ENCODE measurements around the gene TPPP3.
"Not testable (repeated sequence)": the region's sequence is repeated elsewhere in the genome, so short reads cannot be mapped to it uniquely, and the experiment has no call there.

The TPPP3 gene

GRCh38 chr16:67419502-67419901, 26.2 kb upstream of the TPPP3 start:
- no peaks in the 10 kb centered on the region for H3K79me1 ChIP-seq (ENCODE audit: low read length)
- H4K8ac ChIP-seq (ENCODE audit: low read depth, low read length), result no peak overlapping the region
- H3K4me2 ChIP-seq (ENCODE audit: low read length), result no peak overlapping the region
- H3K4ac ChIP-seq (ENCODE audit: low read depth, low read length), result no peak overlapping the region
- H3K27ac ChIP-seq (ENCODE audit: low read depth, low read length), result no peak overlapping the region
- no peaks in the 10 kb centered on the region for H3K36me3 ChIP-seq (ENCODE audit: control insufficient read depth, insufficient read depth, low read length)
- no peak overlapping the region for H3K4me3 ChIP-seq (ENCODE audit: low read length)
- H3K9ac ChIP-seq (ENCODE audit: low read length), result no peak overlapping the region
- H3K18ac ChIP-seq (ENCODE audit: low read length), result no peak overlapping the region
- H3K56ac ChIP-seq (ENCODE audit: low read length), result no peak overlapping the region
- WGBS (ENCODE audit: extremely low coverage, insufficient coverage, low lambda C conversion rate), result no CpG with 5 or more reads among the region's 3 CpGs
- H4K5ac ChIP-seq (ENCODE audit: low read length), result no peak overlapping the region
- H3K23ac ChIP-seq (ENCODE audit: low read length), result no peak overlapping the region
- no peak overlapping the region for H2BK120ac ChIP-seq (ENCODE audit: low read depth, low read length)
- H3K4me1 ChIP-seq (ENCODE audit: control insufficient read depth, low read depth, low read length), result peaks cover 7% of the 10 kb centered on the region
- H2BK5ac ChIP-seq (ENCODE audit: low read length), result no peak overlapping the region
- H2AK5ac ChIP-seq (ENCODE audit: low read length), result no peak overlapping the region
- H3K79me2 ChIP-seq (ENCODE audit: control insufficient read depth, insufficient read depth, low read length), result no peaks in the 10 kb centered on the region
- H2BK15ac ChIP-seq (replicated peaks; ENCODE audit: low read depth), result no peak overlapping the region
- DNase-seq, result no peak
- no peaks in the 10 kb centered on the region for H3K27me3 ChIP-seq (ENCODE audit: insufficient read depth, low read length, poor library complexity)

DNA sequence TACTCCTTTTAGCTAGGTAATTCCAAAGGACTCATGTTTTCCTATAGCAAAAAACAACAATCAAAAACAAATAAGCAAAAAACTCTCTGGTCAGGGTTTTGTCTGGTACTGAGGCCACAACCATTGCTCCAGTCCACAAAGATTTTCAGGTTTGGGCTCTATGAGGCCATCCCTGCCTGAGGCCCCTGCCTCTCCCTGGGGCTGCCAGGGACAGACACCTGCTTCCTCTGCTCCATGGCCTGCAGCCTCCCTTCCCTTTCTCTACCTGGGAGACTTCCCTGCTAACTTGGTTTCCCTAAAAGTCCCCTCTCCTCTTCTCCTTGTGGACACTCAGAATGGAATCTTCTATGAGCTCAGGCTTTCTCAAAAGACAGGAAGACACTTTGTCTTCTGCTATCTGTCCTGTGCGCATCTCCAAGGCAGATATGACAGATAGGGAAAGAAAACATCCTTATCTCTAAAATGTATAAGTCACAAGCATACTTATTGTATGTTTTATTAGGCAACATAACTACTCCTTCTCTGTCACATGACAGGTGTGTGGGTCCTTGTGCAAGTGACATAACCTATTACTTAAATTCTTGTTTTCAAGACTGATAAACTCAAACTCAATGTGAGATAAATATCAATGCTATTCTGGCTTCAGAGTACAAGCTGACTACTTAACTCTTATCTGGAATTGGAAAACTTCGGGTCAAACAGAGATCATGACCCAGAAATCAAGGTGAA, 24.2 kb upstream of the TPPP3 start:
- Histone ChIP-seq H2BK5ac (ENCODE audit: low read length) (no peak overlapping the region), H3K79me1 (ENCODE audit: low read length) (no peaks in the 10 kb centered on the region), H3K27me3 (ENCODE audit: insufficient read depth, low read length, poor library complexity) (no peaks in the 10 kb centered on the region), H3K9ac (ENCODE audit: low read length) (no peak overlapping the region), H4K8ac (ENCODE audit: low read depth, low read length) (no peak overlapping the region), H3K56ac (ENCODE audit: low read length) (no peak overlapping the region), H2BK120ac (ENCODE audit: low read depth, low read length) (no peak overlapping the region), H3K4me3 (ENCODE audit: low read length) (no peak overlapping the region), H3K18ac (ENCODE audit: low read length) (no peak overlapping the region), H3K4me2 (ENCODE audit: low read length) (no peak overlapping the region), H3K36me3 (ENCODE audit: control insufficient read depth, insufficient read depth, low read length) (no peaks in the 10 kb centered on the region), H2BK15ac (replicated peaks; ENCODE audit: low read depth) (no peak overlapping the region), H3K79me2 (ENCODE audit: control insufficient read depth, insufficient read depth, low read length) (no peaks in the 10 kb centered on the region), H4K5ac (ENCODE audit: low read length) (no peak overlapping the region), H3K23ac (ENCODE audit: low read length) (no peak overlapping the region), H3K4me1 (ENCODE audit: control insufficient read depth, low read depth, low read length) (no peaks in the 10 kb centered on the region), H3K4ac (ENCODE audit: low read depth, low read length) (no peak overlapping the region), H3K27ac (ENCODE audit: low read depth, low read length) (no peak overlapping the region), H2AK5ac (ENCODE audit: low read length) (no peak overlapping the region)
- no CpG with 5 or more reads among the region's 2 CpGs for WGBS (ENCODE audit: extremely low coverage, insufficient coverage, low lambda C conversion rate)
- DNase-seq, result no peak

DNA sequence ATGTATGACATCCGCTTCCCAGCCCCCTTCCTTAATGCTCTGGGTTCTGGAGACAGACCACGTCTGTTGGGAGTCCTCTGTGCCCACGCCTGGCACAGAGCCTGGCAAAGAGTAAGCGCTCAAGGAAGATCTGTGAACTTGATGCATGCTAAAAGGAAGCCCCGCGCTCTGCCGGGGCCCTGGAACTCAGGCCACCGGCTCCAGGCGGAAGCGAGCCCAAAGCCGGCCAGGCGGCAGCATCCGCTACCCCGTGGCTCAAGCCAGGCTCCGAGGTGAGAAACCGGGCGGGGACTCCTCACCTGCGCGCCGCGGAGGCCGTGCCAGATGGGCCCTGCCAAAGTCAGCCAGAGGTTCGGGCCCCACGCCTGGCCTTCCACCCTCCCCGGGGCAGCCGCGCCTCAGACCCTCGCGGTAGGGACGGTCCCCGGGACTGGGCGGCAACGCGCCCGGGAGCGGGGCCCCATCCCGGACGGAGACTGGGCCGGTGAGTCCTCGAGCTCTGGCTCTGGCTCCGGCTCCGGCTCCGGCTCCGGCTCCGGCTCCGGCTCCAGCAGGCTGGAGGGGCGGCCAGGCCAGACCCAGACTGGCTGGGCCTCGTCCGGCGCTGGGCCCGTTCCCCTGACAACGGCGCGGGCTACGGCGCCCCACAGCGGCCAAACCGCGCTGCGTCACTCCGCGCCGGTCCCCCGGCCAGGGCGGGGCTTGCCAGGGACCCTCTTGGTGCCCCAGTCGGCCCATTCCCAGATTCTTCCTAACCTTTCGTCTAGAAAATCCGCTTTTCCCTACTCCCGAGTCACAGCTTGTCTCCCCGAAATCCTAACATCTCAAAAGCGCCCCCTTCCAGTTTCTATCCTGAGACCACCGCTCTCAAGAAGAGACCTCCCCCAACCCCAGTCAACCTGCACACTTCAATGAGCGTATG, 22.8 kb upstream of the TPPP3 start, which contains the start of gene ZDHHC1:
Gene ZDHHC1 (minus strand): TSS at position 606 of the 922 bp plus-strand sequence. CDS start 8,702 bp downstream, outside the sequence.
- Histone ChIP-seq H4K8ac (ENCODE audit: low read depth, low read length) (peak within 1 kb of the TSS; percentile 7), H2AK5ac (ENCODE audit: low read length) (no peak within 1 kb of the TSS), H3K23ac (ENCODE audit: low read length) (no peak within 1 kb of the TSS), H3K4me3 (ENCODE audit: low read length) (peak within 1 kb of the TSS; percentile 0), H3K4me2 (ENCODE audit: low read length) (peak within 1 kb of the TSS; percentile 37), H3K27ac (ENCODE audit: low read depth, low read length) (no peak within 1 kb of the TSS), H3K4ac (ENCODE audit: low read depth, low read length) (peak within 1 kb of the TSS; percentile 63), H3K36me3 (ENCODE audit: control insufficient read depth, insufficient read depth, low read length) (no peaks in the 10 kb centered on the region), H3K18ac (ENCODE audit: low read length) (peak within 1 kb of the TSS; percentile 81), H3K79me1 (ENCODE audit: low read length) (no peaks in the 10 kb centered on the region), H2BK5ac (ENCODE audit: low read length) (no peak within 1 kb of the TSS), H2BK15ac (replicated peaks; ENCODE audit: low read depth) (no peak within 1 kb of the TSS), H3K4me1 (ENCODE audit: control insufficient read depth, low read depth, low read length) (no peaks in the 10 kb centered on the region), H4K5ac (ENCODE audit: low read length) (no peak within 1 kb of the TSS), H3K79me2 (ENCODE audit: control insufficient read depth, insufficient read depth, low read length) (no peaks in the 10 kb centered on the region), H2BK120ac (ENCODE audit: low read depth, low read length) (no peak within 1 kb of the TSS), H3K27me3 (ENCODE audit: insufficient read depth, low read length, poor library complexity) (no peaks in the 10 kb centered on the region), H3K56ac (ENCODE audit: low read length) (peak within 1 kb of the TSS; percentile 73), H3K9ac (ENCODE audit: low read length) (peak within 1 kb of the TSS; percentile 80)
- DNase-seq, result peak; percentile 83
- no CpG with 5 or more reads among the region's 73 CpGs for WGBS (ENCODE audit: extremely low coverage, insufficient coverage, low lambda C conversion rate)

- not testable (repeated sequence) for H3K4ac ChIP-seq (ENCODE audit: low read depth, low read length)
- no CpG with 5 or more reads among the region's 19 CpGs for WGBS (ENCODE audit: extremely low coverage, insufficient coverage, low lambda C conversion rate)
Observed at GRCh38 chr16:67415421-67415820, 22.1 kb upstream of the TPPP3 start.

DNA sequence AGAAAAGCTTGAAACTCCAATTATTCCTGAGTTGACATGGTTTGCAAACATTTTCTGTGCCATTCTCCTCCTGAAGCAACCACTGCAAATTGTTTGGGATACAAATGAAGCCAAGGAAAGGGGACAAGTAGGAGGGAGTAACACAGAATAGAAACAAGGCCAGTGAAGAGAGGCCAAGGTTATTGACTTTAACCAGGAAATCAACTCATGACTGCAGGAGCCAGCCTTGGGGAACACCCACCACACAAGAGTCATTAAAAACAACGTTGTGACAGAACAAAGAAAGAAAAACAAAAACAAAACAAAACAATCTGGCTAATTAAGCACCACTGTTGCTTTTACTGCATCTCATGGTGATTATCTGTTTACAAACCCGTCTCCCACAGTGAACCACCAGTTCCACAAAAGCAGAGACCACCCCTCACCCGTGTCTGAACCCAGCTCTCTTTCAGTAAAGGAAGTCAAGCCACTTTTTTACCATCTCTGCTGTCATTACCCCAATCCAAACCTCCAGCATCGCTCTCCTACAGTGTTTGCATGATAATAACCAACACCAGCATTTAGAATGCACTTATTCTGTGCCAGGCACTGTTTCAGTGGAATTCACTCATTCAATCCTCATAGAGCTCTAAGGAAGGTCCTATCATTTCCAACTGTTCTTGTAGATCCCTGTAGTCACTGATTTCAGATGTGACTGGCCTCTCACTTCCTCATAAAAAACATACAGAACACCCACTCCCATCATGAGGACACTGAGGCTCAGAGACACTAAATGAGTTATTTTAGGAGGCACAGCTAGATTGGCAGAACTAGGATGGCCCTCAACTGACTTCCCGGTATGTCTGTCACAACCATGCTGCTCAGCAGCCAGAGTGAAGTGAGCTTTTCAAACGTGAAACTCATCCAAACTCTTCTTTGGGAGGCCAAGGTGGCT, 20.9 kb upstream of the TPPP3 start:
- no peak overlapping the region for H3K9ac ChIP-seq (ENCODE audit: low read length)
- H3K36me3 ChIP-seq (ENCODE audit: control insufficient read depth, insufficient read depth, low read length), result no peaks in the 10 kb centered on the region
- no peaks in the 10 kb centered on the region for H3K79me1 ChIP-seq (ENCODE audit: low read length)
- H3K79me2 ChIP-seq (ENCODE audit: control insufficient read depth, insufficient read depth, low read length), result no peaks in the 10 kb centered on the region
- H3K18ac ChIP-seq (ENCODE audit: low read length), result no peak overlapping the region
- H2BK120ac ChIP-seq (ENCODE audit: low read depth, low read length), result no peak overlapping the region
- H3K4me3 ChIP-seq (ENCODE audit: low read length), result no peak overlapping the region
- H2BK15ac ChIP-seq (replicated peaks; ENCODE audit: low read depth), result no peak overlapping the region
- H3K27ac ChIP-seq (ENCODE audit: low read depth, low read length), result no peak overlapping the region
- no peak for DNase-seq
- H3K23ac ChIP-seq (ENCODE audit: low read length), result no peak overlapping the region
- no peak overlapping the region for H3K4me2 ChIP-seq (ENCODE audit: low read length)
- no CpG with 5 or more reads among the region's 6 CpGs for WGBS (ENCODE audit: extremely low coverage, insufficient coverage, low lambda C conversion rate)
- H3K4me1 ChIP-seq (ENCODE audit: control insufficient read depth, low read depth, low read length), result no peaks in the 10 kb centered on the region
- no peak overlapping the region for H2AK5ac ChIP-seq (ENCODE audit: low read length)
- H3K4ac ChIP-seq (ENCODE audit: low read depth, low read length), result no peak overlapping the region
- no peak overlapping the region for H4K5ac ChIP-seq (ENCODE audit: low read length)
- H4K8ac ChIP-seq (ENCODE audit: low read depth, low read length), result no peak overlapping the region
- no peak overlapping the region for H3K56ac ChIP-seq (ENCODE audit: low read length)
- no peak overlapping the region for H2BK5ac ChIP-seq (ENCODE audit: low read length)
- H3K27me3 ChIP-seq (ENCODE audit: insufficient read depth, low read length, poor library complexity), result no peaks in the 10 kb centered on the region

More at GRCh38 chr16:67415421-67415820, 22.1 kb upstream of the TPPP3 start:
- H4K5ac ChIP-seq (ENCODE audit: low read length); H3K18ac ChIP-seq (ENCODE audit: low read length); H3K36me3 ChIP-seq (ENCODE audit: control insufficient read depth, insufficient read depth, low read length); H3K79me1 ChIP-seq (ENCODE audit: low read length); H4K8ac ChIP-seq (ENCODE audit: low read depth, low read length); H2BK5ac ChIP-seq (ENCODE audit: low read length); H3K27me3 ChIP-seq (ENCODE audit: insufficient read depth, low read length, poor library complexity); DNase-seq; H3K23ac ChIP-seq (ENCODE audit: low read length); H3K79me2 ChIP-seq (ENCODE audit: control insufficient read depth, insufficient read depth, low read length); H2BK120ac ChIP-seq (ENCODE audit: low read depth, low read length); H2BK15ac ChIP-seq (replicated peaks; ENCODE audit: low read depth); H2AK5ac ChIP-seq (ENCODE audit: low read length); H3K4me3 ChIP-seq (ENCODE audit: low read length); H3K4me1 ChIP-seq (ENCODE audit: control insufficient read depth, low read depth, low read length); H3K27ac ChIP-seq (ENCODE audit: low read depth, low read length): not testable (repeated sequence)
- Histone ChIP-seq H3K4me2 (ENCODE audit: low read length) (peak overlapping the region; percentile 2), H3K56ac (ENCODE audit: low read length) (peak overlapping the region; percentile 73), H3K9ac (ENCODE audit: low read length) (peak overlapping the region; percentile 80)

Measured in mesendoderm (in vitro differentiated cells).